HG03432 (cell line): ENCODE measurements around the gene METTL17.
"Not testable (repeated sequence)": the region's sequence is repeated elsewhere in the genome, so short reads cannot be mapped to it uniquely, and the experiment has no call there.

ENCODE experiments used
- ATAC-seq: cut with Tn5 transposase; IDR thresholded peaks from one replicate; pipeline ENCODE4 v1.9.1; 2021; ENCODE audit warnings: mild to moderate bottlenecking, moderate library complexity; ENCODE audit not compliant: unreplicated experiment

The METTL17 gene

GRCh38 chr14:20989471-20989786 lies 351 bp upstream of the METTL17 start:
- ATAC-seq = no peak

GRCh38 chr14:20996521-20996920 lies 6.7 kb downstream of the METTL17 start:
- ATAC-seq = no peak

DNA sequence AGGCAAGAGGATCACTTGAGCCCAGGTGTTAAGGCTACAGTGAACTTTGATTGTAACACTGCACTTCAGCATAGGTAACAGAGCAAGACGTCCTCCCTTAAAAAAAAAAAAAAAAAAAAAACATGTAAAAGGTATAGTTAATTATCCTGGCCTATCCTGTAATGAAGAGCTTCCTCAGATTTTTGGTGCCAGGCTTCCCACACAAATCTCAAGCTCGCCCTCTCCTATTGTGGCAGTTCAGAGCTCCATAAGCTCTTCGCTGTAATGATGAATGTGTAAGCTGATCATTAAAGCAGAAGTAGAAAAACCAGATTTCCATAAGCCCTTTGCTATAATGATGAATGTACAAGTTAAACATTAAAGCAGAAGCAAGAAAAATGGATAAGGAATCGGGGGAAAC lies 7.3 kb downstream of the METTL17 start:
- ATAC-seq = no peak

GRCh38 chr14:20997564-20997963 lies 7.8 kb downstream of the METTL17 start:
- ATAC-seq = no peak

- ATAC-seq = no peak
Measured at GRCh38 chr14:20998139-20998538, 8.4 kb downstream of the METTL17 start.

DNA sequence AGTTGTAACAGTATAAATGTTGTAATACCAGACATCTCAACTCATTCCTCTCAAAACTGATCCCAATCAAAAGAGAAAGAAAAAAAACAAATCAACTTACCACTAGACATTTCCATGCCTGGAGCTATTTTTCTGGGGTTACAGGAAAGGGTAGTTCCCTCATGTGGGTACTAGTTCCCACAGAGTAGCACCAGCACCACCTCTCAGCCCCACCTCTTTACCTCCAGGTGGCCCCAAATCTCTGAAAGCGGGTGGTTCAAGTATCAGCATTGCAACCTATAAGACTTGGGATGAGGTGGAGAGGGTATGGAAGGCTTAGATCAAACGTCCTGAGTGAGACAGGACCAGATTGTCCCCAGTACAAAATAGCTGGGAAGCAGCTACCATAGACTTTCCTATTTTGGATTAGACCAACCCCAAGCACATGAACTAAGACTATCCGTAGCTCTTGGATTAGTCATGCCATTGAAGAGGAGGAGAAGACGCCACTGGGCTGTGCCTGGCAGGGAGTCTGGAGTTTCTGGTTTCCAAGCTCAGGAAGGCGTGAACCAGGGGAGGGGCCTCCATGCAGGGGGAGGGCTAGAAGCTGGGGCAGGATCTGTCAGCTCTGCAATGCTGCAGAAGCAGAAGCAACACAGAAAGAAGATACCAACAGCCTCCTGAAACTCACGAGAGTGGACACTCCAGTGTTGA lies 9.0 kb downstream of the METTL17 start, which contains the start of gene SLC39A2:
SLC39A2 (plus strand) TSS at position 620 of the 693 bp plus-strand sequence. CDS start 154 bp downstream, outside the sequence.
- ATAC-seq = no peak

- ATAC-seq = no peak
Measured at GRCh38 chr14:20999591-20999990, 9.8 kb downstream of the METTL17 start.

GRCh38 chr14:21001218-21001617 lies 11.4 kb downstream of the METTL17 start:
- no peak for ATAC-seq

DNA sequence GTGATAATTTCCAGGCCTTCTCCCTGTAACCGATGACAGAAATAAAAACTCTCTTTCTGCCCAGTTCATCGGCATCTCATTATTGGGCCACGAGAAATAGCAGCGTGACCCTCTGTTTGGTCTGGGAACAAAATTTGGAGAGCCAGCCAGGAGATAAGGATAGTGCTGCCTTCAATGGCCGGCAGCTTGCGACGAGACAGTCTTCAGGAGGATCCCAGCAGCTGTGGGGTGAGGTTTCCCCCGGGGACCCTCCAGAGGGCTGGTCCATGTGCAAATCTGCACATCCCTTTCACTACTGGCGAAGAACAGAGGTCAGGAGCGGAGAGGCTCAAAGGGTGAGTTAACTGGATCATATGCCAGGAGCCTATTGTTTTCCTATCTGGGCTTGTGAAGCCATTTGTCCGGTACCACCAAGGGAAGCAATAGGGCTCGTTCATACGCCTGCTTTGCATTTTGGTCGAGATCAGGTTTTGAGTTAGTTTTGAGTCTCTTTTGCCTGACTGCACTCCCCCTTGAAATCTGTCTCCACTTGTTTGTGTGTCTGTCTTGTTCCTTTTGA lies 14.1 kb downstream of the METTL17 start:
- ATAC-seq = no peak

DNA sequence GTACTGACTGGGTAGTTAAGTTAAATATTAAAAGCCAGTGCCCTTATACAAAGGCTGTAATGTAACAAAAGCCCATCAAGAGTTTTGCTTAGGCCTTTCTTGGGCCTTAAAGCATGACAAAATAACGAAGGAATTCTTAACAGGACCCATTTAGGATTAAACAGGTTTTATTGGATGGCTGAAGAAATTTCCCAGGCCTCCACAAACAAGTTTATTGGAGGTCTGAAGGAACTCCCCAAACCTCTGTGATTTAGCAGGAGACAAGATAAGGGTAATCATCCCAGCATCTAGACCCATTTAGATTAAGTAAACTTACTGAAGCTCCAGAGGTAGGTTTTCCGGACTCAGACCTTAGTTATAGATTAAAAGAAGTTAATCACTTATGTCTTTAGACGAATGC lies 19.9 kb downstream of the METTL17 start:
- not testable (repeated sequence) for ATAC-seq

- ATAC-seq = no peak
Measured at GRCh38 chr14:21011136-21011535, 21.4 kb downstream of the METTL17 start.

GRCh38 chr14:21014761-21015190 lies 25.0 kb downstream of the METTL17 start:
- peak; percentile 71 for ATAC-seq

DNA sequence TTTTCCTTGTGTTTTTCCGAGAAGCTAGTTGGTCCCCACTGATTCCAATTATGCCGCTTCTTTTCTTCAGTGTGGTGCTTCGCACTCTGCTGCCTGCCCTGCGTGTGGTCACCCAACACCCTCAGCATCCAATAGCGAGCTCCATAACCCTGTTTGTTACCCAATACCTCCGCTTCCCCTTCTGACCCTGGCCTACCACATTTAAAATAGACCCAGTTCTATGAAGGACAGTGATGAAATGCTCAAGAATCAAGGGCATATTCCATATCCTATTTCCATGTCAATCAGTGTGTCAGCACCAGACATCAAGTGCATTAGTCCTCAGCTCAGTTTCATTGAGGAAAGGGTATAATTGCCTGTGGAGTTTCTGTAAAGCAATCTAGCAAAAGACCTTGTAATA lies 25.5 kb downstream of the METTL17 start:
- ATAC-seq = no peak

DNA sequence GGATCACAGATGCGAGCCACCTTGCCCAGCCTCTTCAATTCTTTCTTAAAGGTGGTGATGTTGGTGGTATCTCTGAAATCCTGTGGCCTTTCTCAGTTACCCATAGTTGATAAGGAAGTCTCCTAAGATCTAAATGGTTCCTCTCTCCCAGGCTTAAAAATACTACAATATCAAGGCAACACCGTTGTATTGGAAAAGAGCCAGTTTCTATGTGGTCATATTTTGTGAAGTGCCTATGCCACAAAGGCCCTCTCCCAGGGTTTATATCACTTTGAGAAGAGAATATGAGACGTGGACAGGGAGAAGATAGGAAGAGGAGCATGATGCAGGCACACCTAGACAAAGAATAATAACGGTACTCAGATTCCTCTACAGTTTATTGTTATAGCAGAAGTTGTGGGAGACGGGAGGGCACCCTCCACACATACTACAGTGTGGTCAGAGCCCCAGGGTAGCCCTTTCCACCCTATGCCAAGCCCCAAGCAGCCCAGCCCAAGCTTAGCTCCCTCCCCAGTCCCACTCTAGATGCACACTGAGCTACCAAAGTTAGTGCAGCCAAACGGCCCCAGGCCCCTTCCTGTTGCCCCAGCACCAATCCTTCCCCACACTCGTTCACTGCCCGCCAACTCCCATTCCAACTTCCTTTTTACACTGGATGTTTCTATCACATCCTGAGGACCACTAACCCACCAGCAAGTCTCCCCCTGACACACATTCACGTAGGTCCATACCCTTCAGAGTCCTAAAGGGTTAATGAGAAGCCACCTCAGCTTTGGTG lies 26.8 kb downstream of the METTL17 start:
- no peak for ATAC-seq

- ATAC-seq = no peak
Measured at GRCh38 chr14:21017528-21018245, 27.9 kb downstream of the METTL17 start.

GRCh38 chr14:21018286-21018685 lies 28.5 kb downstream of the METTL17 start:
- ATAC-seq = no peak

- no peak for ATAC-seq
Measured at GRCh38 chr14:21018781-21019180, 29.0 kb downstream of the METTL17 start.

GRCh38 chr14:21019366-21019765 lies 29.6 kb downstream of the METTL17 start:
- no peak for ATAC-seq

GRCh38 chr14:21020977-21021545 lies 31.3 kb downstream of the METTL17 start:
- no peak for ATAC-seq

DNA sequence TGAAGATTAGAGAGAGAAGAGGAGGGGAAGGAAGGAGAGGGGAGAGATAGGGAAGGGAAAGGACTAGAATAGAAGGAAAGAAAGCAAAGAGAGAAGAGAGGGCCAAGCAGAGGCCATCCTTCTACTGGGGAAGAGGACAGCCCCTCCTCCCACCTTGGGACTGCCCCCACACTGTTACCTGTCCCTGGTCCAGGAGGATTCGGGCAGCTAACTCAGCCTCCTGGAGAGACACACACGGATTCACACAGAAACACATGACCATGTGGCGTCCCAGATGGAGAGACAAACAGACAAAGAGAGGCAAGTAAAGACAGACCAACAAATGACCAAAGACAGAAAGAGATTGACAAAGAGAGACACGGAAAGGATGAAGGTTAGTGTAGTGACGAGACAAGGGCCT lies 32.9 kb downstream of the METTL17 start:
- ATAC-seq = no peak

DNA sequence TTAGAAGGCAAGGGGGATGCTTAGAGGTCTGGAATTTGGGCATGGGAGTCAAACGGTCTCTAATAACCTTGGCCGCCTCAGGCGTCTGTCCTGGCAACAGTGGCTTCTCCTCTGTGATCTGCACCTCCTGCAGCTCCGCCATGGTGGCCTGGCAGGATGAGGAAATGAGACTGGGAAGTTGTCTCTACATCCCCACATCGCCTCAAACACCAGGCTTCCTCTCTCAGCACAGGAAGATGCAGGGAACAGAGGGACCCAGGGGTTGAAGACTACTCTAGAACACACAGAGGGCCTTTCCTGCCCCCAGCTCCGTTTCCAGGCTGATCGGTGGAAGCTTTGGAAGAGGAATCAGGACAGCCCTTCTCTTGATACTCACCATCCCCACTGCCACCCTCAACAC lies 33.4 kb downstream of the METTL17 start:
- ATAC-seq = no peak
